Posterior cingulate gyrus (tissue), 11 donors: ENCODE measurements around the gene LANCL1.

Experiments used
- DNase-seq, 10 donors: peaks; one replicate each; pipeline versions ENCODE4 v3.0.0 to v3.0.0-alpha.2; 2020 to 2021; ENCODE audit warnings: mixed read lengths in 3 of 10
- intact Hi-C: fragments of 100-400 bp; cut with DNase I; formaldehyde crosslinking; loops from one replicate; pipeline ENCODE4 v1.15.1; 2023

LANCL1 gene, protein sequence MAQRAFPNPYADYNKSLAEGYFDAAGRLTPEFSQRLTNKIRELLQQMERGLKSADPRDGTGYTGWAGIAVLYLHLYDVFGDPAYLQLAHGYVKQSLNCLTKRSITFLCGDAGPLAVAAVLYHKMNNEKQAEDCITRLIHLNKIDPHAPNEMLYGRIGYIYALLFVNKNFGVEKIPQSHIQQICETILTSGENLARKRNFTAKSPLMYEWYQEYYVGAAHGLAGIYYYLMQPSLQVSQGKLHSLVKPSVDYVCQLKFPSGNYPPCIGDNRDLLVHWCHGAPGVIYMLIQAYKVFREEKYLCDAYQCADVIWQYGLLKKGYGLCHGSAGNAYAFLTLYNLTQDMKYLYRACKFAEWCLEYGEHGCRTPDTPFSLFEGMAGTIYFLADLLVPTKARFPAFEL

GRCh38 chr2:210476194-210477128 lies at the start of gene LANCL1:
Gene LANCL1 (minus strand): TSS chr2:210476759. CDS start chr2:210476396, 363 bp downstream.
- intact Hi-C loops: no loop called here
- peak; percentile 90 to 99 (median 95) for DNase-seq

DNA sequence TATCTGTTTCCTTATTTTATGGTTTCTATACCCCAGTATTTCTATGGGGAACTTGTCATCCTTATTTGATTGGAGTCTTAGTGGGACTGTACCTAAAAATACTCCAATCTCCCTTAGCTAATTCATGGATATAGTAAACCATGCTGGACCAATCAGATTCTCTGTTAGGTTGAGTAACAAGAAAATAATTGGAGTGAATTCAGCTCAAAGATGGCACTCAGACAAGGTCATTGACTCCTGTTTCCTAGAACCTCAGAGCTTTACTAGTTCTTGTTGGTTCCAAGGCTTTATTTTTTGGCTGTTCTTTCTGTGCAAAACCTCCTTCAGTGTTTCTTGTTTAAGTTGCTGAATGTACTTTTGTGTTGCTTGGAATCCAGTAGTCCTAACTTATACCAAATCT lies 48.0 kb upstream of the LANCL1 start:
- intact Hi-C loops: no loop called here
- DNase-seq: no peak

- DNase-seq: no peak
- intact Hi-C loops: no loop called here
Measured at GRCh38 chr2:210523650-210524289, 47.2 kb upstream of the LANCL1 start.

- no peak for DNase-seq
- intact Hi-C loops: no loop called here
Measured at GRCh38 chr2:210522399-210522798, 45.8 kb upstream of the LANCL1 start.

- peak in 1 of 10 donors; percentile 73 for DNase-seq
Measured at GRCh38 chr2:210519594-210519993, 43.0 kb upstream of the LANCL1 start.

DNA sequence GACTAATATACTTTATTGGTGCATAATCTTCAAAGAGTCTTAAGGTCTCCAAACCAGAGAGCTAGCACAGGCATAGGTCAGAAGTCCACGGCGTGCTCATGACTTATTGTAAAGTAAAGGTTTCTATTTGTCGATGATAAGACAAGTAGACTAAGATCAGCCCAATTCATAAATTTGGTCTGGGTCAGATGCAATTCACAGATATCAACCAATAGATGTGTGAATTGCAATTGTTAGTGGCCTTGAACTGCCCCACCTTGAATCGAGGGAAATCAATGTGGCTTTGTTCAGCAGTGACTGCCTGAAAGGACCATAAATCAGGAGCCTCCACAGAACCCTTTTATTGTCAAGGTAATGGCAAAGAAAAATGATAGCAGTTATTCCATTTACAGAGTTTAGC lies 40.7 kb upstream of the LANCL1 start:
- no peak for DNase-seq
- intact Hi-C loops: no loop called here

More at GRCh38 chr2:210519594-210519993, 43.0 kb upstream of the LANCL1 start:
- intact Hi-C loops: no loop called here

DNA sequence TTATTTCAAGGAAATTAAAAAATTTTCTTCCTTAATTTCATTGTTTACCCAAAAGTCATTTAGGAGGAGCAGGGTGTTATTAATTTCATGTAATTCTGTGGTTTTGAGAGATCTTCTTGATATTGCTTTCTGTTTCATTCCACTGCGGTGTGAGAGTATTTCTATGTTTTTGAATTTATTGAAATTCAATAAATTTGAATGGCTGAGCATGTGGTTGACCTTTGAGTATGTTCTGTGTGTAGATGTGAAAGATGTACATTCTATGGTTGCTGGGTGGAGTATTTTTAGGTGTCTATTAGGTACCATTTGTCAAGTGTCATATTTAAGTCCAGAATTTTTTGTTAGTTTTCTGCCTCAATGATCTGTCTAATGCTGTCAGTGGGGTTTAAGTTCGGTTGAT lies 39.4 kb upstream of the LANCL1 start:
- DNase-seq: no peak
- intact Hi-C loops: no loop called here

- peak in 8 of 10 donors; percentile 50 to 93 (median 70) for DNase-seq
- intact Hi-C loops: no loop called here
Measured at GRCh38 chr2:210503725-210504191, 27.2 kb upstream of the LANCL1 start.

DNA sequence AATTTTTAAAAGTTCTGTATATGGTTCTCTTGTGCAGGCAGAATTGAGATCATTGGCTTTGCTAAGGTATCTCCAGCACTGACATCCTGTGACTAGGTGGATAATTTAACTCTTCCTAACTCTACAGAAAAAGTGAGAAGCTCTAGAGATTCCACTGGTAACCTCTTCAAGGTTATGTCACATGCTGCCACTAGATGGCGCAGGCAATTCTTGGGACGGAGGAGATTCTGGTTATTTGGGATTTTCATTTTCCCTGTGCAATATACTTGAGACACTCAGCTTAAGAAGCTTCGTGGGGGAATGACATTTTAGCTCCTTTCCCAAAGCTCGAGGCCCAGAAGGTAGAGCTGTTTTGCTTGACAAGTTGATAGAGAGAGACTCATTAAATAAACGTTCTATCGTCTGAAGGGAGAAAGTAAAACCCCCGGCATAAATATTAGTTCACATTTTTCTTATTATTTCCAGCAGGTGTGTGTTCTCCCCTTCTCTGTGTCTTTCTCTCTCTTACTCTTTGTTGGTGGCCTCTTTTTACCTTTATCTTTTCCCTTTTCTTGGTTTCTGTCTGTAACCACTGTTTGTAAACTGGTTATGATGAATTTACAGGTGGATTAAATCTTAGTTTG lies 26.6 kb upstream of the LANCL1 start:
- intact Hi-C loops: no loop called here

GRCh38 chr2:210496512-210496911 lies 20.0 kb upstream of the LANCL1 start:
- intact Hi-C loops: no loop called here
- no peak for DNase-seq

More for the DNA sequence above, 26.6 kb upstream of the LANCL1 start:
- peak in 9 of 10 donors; percentile 32 to 92 (median 73) for DNase-seq

DNA sequence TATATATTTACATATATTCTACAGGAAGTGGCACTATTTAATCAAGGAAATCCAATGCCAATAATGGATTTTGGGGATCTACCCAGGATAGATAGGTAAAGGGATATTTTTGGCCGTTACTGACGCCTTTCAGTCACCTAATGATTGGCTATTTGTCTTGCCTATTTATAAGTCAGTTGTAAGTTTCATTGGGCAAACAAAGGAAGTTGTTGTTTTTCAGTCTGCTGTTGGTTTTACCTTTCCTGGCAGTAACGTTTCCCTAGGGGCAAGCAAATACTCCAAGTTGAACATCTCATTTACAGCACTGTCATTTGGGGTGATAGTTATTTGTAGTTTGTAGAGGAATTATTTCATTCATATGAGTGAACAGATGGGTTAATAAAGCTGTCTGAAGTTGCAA lies 17.0 kb upstream of the LANCL1 start:
- intact Hi-C loops: no loop called here
- DNase-seq: no peak

DNA sequence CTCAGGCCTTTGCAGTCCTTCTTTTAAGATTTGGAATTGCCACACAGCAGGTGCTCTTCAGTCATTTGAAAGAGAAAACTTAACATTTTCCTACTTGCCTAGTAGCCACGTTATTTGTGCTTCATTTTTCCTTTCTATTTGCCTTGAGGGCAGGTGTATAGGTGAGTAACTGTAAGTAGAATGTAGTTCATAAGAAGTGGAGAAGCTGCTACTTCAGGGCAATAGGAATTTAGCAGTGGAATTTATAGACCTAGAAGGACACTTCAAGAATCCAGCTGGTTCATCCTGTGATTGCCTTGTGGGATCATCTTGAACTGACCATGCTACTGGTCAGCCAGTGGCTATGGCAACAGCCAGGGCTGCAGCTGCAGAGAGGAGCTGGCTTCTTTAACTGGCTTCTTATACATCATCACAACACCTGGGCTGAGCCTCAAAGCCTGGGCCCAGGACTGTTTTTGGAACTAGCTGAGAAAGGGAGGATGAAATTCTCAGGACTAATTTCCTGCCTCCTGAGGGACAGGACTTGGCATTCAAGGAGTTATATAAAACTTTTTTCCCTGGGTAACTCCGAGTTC lies 5.1 kb upstream of the LANCL1 start:
- intact Hi-C loops: no loop called here

GRCh38 chr2:210480764-210481163 lies 4.2 kb upstream of the LANCL1 start:
- DNase-seq: no peak
- intact Hi-C loops: no loop called here

More for the DNA sequence above, 5.1 kb upstream of the LANCL1 start:
- no peak for DNase-seq

DNA sequence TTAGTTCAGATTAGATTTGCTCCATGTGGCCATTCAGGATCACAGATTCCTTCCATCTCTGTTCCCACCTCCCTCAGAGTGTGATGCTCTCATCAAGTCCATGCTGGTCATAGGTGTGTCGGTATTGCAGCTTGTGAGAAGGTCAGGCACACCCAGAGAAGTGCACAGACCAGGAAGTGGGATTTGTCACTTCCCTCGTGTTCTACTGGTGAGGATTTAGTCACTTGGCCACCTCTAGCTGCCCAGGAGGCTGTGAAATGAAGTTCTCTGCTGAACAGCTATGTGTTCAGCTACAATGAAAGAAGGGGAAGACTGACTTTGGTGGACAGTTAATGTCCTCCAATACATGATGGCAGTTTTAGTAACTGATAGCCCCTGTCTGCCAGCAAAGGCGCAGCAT lies 3.5 kb upstream of the LANCL1 start:
- no peak for DNase-seq
- intact Hi-C loops: no loop called here

GRCh38 chr2:210478661-210479060 lies 2.1 kb upstream of the LANCL1 start:
- DNase-seq: no peak

DNA sequence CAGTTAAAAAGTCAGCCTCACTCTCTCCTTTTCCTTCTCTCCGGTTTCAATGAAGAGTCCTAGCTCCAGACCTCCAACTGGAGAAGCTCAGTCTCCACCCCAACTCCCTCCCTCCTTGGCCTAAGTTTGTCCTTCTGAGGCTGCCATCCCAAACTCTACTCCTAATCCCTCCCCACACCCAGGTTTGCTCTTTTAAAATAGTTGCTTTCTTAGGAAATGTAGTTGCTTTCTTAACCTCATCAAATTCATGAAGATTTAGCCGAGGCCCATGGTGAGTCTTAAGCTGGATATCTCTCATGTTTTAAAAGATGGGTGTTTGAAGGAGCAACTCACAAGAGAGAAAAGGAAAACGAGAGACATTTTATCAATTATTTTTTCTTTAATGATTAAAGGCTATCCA lies 937 bp upstream of the LANCL1 start:
- peak in 5 of 10 donors; percentile 16 to 84 (median 52) for DNase-seq
- intact Hi-C loops: no loop called here

More at GRCh38 chr2:210478661-210479060, 2.1 kb upstream of the LANCL1 start:
- intact Hi-C loops: no loop called here

GRCh38 chr2:210475706-210476105 lies 853 bp downstream of the LANCL1 start:
- intact Hi-C loops: no loop called here

DNA sequence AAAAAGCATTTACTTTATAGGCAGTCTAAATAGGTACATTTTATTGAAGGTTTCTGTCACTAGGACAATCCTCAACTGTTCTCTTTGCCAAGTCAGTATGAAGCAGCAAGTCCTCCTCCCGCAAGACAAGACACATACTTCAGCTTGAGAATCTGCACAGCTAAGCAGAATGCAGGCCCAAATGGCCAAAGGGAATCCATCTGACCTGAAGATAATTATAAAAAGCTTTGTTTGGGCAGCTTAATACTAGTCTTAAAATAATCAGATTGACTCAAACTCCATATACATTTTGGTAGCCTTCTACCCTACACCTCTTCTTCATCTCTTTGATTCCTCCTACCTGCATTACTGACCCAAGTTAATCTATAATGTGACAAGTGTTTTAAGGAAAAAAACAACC lies 1.8 kb downstream of the LANCL1 start:
- intact Hi-C loops: no loop called here
- DNase-seq: no peak

More at GRCh38 chr2:210475706-210476105, 853 bp downstream of the LANCL1 start:
- no peak for DNase-seq

DNA sequence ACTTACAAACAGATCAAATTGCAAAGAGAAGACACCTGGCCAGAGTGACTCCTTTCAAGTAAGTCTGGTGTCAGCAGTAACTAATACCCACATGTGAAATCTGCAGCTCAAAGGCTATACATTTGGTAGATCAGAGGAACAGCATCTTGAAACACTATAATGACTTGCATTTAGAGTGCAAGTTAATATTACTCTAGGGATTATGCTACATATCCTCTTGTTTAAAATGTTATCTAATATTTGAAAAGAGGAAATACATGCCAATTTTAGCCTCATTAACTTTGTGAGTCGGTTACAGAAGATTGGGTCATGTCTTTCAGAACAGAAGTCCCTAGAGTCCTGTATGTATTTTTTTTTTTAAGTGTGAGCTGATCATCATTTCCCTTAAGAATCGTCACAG lies 15.2 kb downstream of the LANCL1 start:
- intact Hi-C loops: no loop called here
- no peak for DNase-seq
